Erythroblast (primary cell): Measurements from ENCODE around the gene PTMA.

Experiments used
- GATA1 ChIP-seq: IDR thresholded peaks from 2 replicates; pipeline ENCODE4 v1.6.1; 2011; ENCODE audit warnings: low read depth, mild to moderate bottlenecking, control low read depth, low read length, moderate library complexity
- POLR2A ChIP-seq: IDR thresholded peaks from 2 replicates; pipeline ENCODE4 v1.6.1; 2011; ENCODE audit warnings: mild to moderate bottlenecking, low read length

DNA sequence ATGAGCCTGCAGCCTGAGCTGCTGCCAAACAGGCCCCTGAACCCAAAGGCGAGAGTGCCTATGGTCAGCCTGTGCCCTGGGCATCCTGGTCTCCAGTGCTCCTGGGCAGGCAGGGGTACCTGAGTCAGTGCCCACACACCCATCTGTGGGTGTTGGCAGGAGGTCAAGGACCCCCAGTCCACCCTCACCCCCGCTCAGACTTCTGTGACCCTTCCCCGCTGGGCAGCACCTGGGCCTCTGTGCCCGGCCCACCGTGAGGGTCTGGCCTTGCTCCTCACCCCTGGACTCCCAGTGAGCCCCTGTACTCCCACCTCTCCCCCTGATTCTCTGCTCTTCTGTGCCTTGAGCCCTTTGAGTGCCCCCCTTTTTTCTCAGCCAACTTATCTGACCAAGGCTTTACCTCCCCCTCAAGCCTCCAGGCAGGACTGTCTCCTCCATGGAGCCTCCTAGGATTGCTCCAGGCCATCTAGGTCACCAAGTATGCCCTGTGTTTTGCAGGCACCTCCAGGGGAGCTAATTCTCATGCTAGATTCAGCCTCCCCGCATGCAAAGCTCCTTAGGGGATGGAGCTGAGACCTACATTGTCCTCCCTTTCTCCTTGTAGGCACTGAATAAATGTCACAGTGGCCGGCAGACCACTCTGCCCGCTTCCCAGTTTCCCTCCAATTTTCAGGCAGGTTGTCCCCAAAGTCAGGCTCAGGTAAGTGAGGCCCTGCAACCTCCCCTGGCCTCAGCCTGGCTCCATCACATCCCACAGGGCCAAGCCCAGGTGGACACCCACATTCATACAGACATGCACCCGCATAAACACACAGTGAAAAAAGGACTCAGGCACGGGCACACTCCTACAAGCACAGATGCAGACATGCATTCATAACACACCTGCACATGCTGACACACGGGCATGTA is 21.9 kb upstream of the PTMA start:
- TF ChIP-seq POLR2A, result no peak
- no peak for TF ChIP-seq GATA1
